IPS-NIHi7 (cell line): Measurements from ENCODE around the gene SVOP.
A peak's percentile ranks its signal among the peaks of the same experiment; 100 is the strongest.

ENCODE experiments used
- DNase-seq: peaks from one replicate; pipeline ENCODE4 v3.0.0; 2012; ENCODE audit warnings: mixed read lengths; ENCODE audit errors: extremely low spot score

Gene SVOP

GRCh38 chr12:108973629-108974152 is 47.2 kb downstream of the SVOP start:
- no peak for DNase-seq

GRCh38 chr12:108972358-108972757 is 48.5 kb downstream of the SVOP start:
- no peak for DNase-seq

GRCh38 chr12:108969622-108970021 is 51.2 kb downstream of the SVOP start:
- DNase-seq = no peak

- DNase-seq = peak; percentile 70
Measured at GRCh38 chr12:108967869-108968540, 52.9 kb downstream of the SVOP start.

GRCh38 chr12:108966378-108967151 is 54.3 kb downstream of the SVOP start:
- no peak for DNase-seq

GRCh38 chr12:108965886-108966285 is 55.0 kb downstream of the SVOP start:
- DNase-seq = no peak

- no peak for DNase-seq
Measured at GRCh38 chr12:108964371-108965352, 56.2 kb downstream of the SVOP start.

GRCh38 chr12:108962256-108962655 is 58.6 kb downstream of the SVOP start:
- no peak for DNase-seq

DNA sequence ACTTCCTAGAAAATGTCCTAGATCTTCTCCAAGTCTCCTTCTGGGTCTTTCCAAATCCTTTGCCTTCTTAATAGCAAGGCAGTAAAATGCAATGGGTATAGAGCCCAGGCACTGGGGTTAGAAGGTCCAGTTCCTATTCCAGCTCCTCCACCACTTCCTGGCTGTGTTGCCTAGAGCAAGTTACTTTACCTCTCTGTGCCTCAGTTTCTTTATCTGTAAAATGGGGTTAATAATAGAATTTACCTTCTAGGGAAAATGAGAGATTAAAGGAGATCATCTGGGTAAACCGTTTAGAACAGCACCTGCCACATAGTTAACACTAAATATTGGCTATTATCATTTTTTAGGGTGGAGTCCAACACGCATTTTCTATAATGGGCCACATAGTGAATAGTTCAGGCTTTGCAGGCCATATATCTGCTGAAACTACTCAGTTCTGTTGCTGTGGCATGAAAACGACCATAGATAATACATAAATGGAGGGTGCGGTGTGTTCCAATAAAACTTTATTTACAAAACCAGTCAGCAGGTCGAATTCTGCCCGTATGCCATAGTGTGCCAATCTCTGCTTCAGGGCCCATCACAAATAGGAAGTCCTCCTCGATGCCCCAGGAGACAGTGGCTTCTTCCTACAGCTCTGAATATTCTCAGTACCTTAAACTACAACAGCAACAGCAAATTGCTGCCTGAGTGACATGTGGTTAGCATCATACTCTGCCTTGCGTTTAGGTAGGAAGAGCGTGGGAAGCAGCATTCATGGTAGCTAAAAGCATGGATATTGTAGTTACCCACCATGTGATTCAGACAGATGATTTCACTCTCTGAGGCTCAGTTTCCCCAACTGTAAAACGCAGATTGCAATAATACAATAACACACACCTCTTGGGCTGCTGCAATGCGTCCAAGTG is 60.9 kb downstream of the SVOP start:
- DNase-seq = no peak

DNA sequence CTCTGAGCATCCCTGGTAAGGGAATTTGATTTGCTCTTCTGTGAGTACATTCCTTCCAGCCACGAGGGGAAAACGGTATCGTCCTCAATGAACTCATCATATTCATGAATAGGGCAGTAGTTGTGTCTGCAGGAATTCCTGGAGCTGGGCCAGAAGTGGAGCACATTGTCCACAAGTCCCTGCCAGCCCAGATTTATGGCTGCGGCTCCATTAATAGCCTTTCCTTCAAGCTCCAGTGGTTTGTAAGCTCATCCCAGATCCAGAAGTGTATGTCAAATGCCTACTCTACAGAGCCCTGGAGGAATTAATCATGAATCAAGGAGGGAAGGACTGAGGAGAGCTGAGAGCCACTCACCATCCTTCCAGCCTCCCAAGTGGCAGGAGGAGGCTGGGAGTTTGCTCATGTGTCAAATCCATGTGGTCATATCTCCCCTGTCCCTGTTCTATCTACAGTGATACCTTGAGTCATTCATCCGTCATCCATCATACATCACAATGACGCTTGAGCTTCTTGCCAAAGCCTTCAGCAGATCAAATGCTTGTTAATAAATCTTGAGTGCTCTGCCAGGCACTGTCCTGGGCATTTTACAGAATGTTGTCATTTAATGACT is 65.5 kb downstream of the SVOP start:
- no peak for DNase-seq

DNA sequence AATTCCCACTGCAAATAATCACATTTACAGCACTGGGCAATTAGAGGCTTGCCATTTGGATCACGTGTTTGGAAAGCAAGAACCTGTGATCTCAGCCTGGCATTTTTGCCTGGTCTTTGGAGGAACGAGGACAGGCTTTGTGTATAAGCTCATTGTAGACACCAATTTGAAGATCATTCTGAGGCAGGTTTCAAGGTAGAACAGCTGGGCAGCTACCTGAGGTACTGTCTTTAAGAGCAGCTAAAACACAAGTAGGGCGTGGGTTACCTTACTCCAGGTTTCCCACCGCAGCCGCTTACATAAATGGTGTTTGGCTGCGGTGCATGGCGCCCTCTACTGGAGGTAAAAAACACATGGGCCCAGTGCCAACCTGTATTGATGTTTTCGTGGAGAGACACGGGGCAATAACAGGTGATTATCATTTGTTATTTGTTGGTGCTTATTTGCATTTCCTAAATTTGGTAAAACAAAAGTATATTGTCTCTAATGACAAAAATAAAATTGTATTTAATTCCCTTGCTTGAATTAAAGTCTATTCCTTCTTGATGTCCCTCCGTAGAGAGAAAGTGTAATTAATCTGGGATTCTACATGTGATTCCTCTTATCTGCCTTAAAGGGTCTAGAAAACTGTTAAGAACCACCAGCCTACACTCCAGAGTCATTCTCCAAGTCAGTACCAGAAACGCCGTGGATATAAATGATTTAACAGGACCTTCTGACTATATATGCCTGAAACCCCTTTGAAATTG is 69.7 kb downstream of the SVOP start:
- peak; percentile 80 for DNase-seq

DNA sequence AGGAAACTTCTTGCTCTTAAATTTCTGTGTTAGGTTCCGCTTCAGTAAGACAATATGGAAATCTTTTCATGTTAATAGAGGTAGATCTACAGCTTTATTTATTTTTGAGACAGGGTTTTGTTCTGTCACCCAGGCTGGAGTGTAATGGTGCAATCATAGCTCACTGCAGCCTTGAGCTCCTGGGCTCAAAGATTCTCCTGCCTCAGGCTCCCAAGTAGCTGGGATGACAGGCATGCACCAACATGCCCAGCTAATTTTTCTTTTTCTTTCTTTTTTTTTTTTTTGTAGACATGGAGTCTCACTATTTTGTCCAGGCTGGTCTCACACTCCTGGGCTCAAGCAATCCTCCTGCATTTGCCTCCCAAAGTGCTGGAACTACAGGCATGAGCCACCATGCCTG is 70.9 kb downstream of the SVOP start:
- DNase-seq = no peak

- DNase-seq = no peak
Measured at GRCh38 chr12:108948367-108948766, 72.5 kb downstream of the SVOP start.

DNA sequence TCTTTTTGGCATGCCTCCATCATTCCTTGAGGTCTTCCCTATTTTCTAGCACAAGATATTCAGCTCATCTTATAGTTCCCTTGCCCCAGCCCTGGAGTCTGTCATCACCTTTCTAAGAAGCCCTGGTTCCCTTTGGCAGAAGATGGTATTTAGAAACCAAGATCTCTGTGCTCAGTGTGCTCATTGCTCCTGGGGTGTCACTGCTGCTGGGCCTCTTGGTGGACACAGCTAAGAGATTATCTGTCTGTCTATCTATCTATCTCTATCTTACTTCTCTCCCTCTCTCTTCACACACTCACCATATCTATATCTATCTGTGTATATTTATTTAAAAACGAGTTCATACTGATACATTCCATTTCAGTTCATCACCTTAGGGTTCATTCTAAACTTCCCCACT is 73.8 kb downstream of the SVOP start:
- no peak for DNase-seq

DNA sequence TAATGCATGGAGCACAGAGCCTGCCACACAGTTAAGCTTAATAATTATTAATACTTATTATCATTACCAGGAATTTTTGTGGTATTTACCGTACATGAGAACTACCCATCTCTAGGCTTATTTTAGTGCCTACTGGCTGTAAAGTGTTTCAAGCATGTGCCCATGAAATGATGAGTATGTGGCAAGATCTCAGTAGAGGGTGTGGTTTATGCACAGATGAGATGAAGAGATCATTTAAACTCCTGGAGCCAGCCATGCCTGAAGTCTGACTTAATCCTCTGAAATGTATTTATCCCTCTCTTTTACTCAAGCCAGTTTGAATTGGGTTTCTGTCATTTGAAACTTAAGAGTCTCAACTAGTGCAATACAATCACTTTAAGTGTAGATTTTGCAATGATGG is 80.7 kb downstream of the SVOP start:
- DNase-seq = no peak

DNA sequence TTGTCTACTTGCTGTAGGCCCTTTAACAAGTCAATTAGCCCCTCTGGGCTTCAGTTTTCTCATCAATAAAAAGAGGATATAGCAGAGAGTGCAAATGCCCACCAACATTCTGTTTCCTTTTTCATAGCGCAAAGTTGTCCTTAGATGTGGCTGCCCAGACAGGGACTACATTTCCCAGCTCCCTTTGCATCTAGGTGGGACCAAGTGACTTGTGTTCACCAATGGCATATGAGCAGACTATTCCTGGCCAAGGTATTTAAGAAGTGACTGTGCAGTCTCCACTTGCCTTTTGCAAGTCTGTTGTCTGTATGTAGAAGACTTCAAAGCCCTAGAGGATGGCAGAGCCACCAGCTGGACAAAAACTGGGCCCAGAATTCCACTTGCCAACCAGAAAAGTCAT is 81.3 kb downstream of the SVOP start:
- peak; percentile 57 for DNase-seq

- DNase-seq = no peak
Measured at GRCh38 chr12:108938247-108938924, 82.5 kb downstream of the SVOP start.

DNA sequence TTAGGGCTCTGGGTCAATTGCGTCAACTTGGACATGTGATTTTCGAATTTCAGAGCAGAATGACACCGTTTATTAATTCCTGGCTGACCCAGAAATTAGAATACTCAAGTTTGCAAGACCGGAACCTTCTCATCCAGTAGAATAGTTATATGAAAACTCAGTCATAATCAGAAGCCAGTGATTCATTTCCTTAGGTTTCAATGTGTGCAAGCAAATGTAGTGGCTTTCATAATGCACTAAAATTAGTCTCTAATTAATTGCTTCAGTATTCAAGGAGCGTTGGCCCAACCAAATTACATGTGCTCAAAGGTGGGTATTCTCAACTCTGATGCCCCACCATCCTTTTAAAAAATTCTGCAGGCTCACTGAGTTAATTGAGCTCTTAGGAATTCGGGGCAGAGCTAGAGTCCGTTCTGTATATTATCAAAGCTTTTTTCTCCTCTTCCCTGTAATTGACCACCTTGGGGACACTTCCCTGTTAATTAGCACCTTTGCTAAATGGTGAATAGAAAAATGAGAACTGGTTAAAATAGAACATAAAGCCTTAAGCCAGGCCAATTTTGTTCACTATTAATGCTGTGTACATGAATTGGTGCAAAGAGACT is 85.6 kb downstream of the SVOP start:
- no peak for DNase-seq

DNA sequence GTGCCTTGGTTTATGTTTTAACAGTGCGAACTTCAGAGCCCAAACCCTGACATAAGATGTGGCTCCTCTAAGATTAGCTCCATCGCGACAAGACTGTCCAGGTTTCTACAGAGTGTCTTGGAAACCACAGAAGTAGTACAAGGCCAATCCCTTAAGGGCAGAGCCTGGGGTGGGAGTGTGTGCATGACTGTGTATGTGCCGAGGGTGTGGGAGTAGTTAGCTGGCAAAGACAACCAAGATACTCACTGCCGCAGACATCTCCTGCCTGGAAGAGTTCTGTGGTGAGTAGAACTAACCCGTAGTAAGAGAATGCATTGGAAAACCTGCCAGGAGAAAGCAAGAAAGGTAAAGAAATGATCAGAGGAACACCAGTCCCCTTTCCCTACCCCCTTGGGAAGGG is 86.9 kb downstream of the SVOP start:
- DNase-seq = no peak
